GM18505 (cell line): Measurements from ENCODE around the gene SYT11.

Source experiments
- ATAC-seq: cut with Tn5 transposase; IDR thresholded peaks from one replicate; pipeline ENCODE4 v1.9.1; 2021; ENCODE audit not compliant: unreplicated experiment
- POLR2A ChIP-seq: IDR thresholded peaks from 4 replicates; pipeline ENCODE4 v1.6.1; 2011; ENCODE audit warnings: borderline replicate concordance; ENCODE audit not compliant: insufficient read depth, insufficient read length; ENCODE audit errors: extremely low read depth

SYT11 gene

GRCh38 chr1:155856257-155856974 lies 3.0 kb upstream of the SYT11 start:
- TF ChIP-seq POLR2A: no peak
- no peak for ATAC-seq

GRCh38 chr1:155856975-155857930 lies 2.1 kb upstream of the SYT11 start, which contains the start of gene GON4L:
Gene GON4L, minus strand, starts transcription at chr1:155857214. Its CDS starts 3,434 bp downstream, at chr1:155853780.
- peak; percentile 52 for ATAC-seq

GRCh38 chr1:155858800-155859233 lies 550 bp upstream of the SYT11 start:
- ATAC-seq: no peak
- no peak for TF ChIP-seq POLR2A

More at GRCh38 chr1:155856975-155857930, 2.1 kb upstream of the SYT11 start, which contains the start of gene GON4L:
- peak; percentile 90 for TF ChIP-seq POLR2A

- peak; percentile 18 for ATAC-seq
- TF ChIP-seq POLR2A: peak; percentile 56
Measured at GRCh38 chr1:155859881-155860871, 809 bp downstream of the SYT11 start.

- ATAC-seq: no peak
- no peak for TF ChIP-seq POLR2A
Measured at GRCh38 chr1:155860970-155861510, 1.7 kb downstream of the SYT11 start.

GRCh38 chr1:155861896-155862295 lies 2.5 kb downstream of the SYT11 start:
- ATAC-seq: no peak
- TF ChIP-seq POLR2A: no peak

GRCh38 chr1:155864393-155864792 lies 5.0 kb downstream of the SYT11 start:
- no peak for TF ChIP-seq POLR2A
- no peak for ATAC-seq

GRCh38 chr1:155867766-155868165 lies 8.4 kb downstream of the SYT11 start:
- no peak for ATAC-seq
- TF ChIP-seq POLR2A: no peak

GRCh38 chr1:155871390-155871789 lies 12.0 kb downstream of the SYT11 start:
- no peak for ATAC-seq
- TF ChIP-seq POLR2A: no peak

- no peak for ATAC-seq
- no peak for TF ChIP-seq POLR2A
Measured at GRCh38 chr1:155872527-155872926, 13.2 kb downstream of the SYT11 start.

- no peak for ATAC-seq
- TF ChIP-seq POLR2A: no peak
Measured at GRCh38 chr1:155873860-155874259, 14.5 kb downstream of the SYT11 start.

- TF ChIP-seq POLR2A: no peak
- no peak for ATAC-seq
Measured at GRCh38 chr1:155877945-155878344, 18.6 kb downstream of the SYT11 start.
